Peyer's patch (tissue), 4 donors: Measurements from ENCODE around the gene ATP9B.
A peak's percentile ranks its signal among the peaks of the same experiment; 100 is the strongest.

Experiments
- POLR2A ChIP-seq, 2 donors: fragments of 450-650 bp; IDR thresholded peaks; one replicate each; pipeline ENCODE4 v1.5.1; 2017; ENCODE audit warnings: antibody characterized with exemption in 2 of 2, mild to moderate bottlenecking in 2 of 2, moderate library complexity in 2 of 2
- TF ChIP-seq, protein P1 (sequence below), 6 experiments: fragments of 450-650 bp in 4 of 6; fragments of 200-600 bp in 2 of 6; sonication (generic) in 1 of 6; IDR thresholded peaks; one replicate each; pipeline ENCODE4 v1.5.1; 2017 to 2019; ENCODE audit warnings: antibody characterized with exemption in 6 of 6, mild to moderate bottlenecking in 3 of 6, moderate library complexity in 1 of 6

DNA sequence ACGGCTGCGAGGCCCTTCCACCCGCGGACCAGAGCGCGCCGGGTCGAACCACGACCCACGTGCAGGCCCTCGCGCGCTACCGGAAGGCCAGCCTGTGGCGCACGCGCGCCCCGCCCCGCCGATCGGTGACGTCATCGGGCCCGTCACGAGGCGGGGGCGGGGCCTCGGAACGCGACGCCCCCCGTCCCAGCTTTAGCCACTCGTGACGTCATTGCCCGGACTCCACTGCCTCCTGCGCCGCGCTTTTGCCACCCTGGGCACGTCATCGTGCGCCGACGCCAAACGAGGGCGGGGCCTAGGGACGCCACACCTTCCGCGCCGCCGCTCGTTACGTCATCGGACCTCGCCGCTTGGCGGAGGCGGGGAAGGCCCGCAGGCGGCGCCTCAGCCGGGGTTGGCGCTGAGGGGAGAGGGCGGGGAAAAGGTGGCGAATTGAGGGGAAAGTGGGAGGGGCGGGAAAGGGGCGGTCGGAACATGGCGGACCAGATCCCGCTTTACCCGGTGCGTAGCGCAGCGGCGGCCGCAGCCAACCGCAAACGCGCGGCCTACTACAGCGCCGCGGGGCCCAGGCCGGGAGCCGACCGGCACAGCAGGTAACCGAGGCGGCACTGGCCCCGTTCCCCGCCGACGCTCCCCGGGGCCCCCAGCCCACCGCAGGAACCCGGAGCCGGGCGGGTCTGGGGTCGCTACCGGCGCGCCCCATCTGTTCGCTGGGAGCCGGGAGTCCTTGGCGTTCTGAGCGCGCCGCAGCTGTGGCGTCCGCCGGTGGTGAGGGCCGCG, at the start of gene ATP9B:
- TF ChIP-seq, protein P1, sequence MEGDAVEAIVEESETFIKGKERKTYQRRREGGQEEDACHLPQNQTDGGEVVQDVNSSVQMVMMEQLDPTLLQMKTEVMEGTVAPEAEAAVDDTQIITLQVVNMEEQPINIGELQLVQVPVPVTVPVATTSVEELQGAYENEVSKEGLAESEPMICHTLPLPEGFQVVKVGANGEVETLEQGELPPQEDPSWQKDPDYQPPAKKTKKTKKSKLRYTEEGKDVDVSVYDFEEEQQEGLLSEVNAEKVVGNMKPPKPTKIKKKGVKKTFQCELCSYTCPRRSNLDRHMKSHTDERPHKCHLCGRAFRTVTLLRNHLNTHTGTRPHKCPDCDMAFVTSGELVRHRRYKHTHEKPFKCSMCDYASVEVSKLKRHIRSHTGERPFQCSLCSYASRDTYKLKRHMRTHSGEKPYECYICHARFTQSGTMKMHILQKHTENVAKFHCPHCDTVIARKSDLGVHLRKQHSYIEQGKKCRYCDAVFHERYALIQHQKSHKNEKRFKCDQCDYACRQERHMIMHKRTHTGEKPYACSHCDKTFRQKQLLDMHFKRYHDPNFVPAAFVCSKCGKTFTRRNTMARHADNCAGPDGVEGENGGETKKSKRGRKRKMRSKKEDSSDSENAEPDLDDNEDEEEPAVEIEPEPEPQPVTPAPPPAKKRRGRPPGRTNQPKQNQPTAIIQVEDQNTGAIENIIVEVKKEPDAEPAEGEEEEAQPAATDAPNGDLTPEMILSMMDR (IDR thresholded peaks at IDR 0.05) = peak in 1 of 6 experiments; percentile 36
- TF ChIP-seq POLR2A (IDR thresholded peaks at IDR 0.05) = peak; percentile 35 to 38
